Type B pancreatic cell (in vitro differentiated cells): Measurements from ENCODE around the gene TBC1D8. TPM values are rescaled to one million over a fixed set of nuclear protein-coding genes. Genes with fewer than 3 reads are reported as not detected.

Experiments
- DNase-seq: peaks from one replicate; pipeline ENCODE4 v3.0.0; 2021; ENCODE audit warnings: mixed read lengths; ENCODE audit not compliant: unreplicated experiment; ENCODE audit errors: extremely low spot score
- H3K27ac Mint-ChIP-seq: 2 replicates; pipeline ENCODE4 v1.8.0; 2021; ENCODE audit warnings: mild to moderate bottlenecking, mixed read lengths
- H3K27me3 Mint-ChIP-seq: 2 replicates; pipeline ENCODE4 v1.8.0; 2021; ENCODE audit warnings: mixed read lengths
- H3K36me3 Mint-ChIP-seq: 2 replicates; pipeline ENCODE4 v1.8.0; 2021; ENCODE audit warnings: mixed read lengths
- H3K4me1 Mint-ChIP-seq: one replicate; pipeline ENCODE4 v1.8.0; 2021; ENCODE audit warnings: mixed read lengths; ENCODE audit not compliant: unreplicated experiment
- H3K4me3 Mint-ChIP-seq: 2 replicates; pipeline ENCODE4 v1.8.0; 2021; ENCODE audit warnings: mild to moderate bottlenecking, mixed read lengths
- H3K9me3 Mint-ChIP-seq: 2 replicates; pipeline ENCODE4 v1.8.0; 2021; ENCODE audit warnings: mixed read lengths
- total RNA-seq: library from RNA; stranded (reverse); gene quantifications from 2 replicates; pipeline ENCODE4 v1.2.1, GENCODE V29; 2021; ENCODE audit warnings: low replicate concordance
- TF ChIP-seq, protein P1 (sequence below): fragments of 200-600 bp; sonication (generic); conservative IDR thresholded peaks from 2 replicates; pipeline ENCODE4 v1.5.0; 2021; ENCODE audit warnings: antibody characterized with exemption, mild to moderate bottlenecking

Gene TBC1D8
- total RNA-seq, 1 donor from 2014 or later = 20.1 TPM

- Mint-ChIP-seq H3K27ac (peak overlapping the region; percentile 88), H3K27me3 (peaks cover 3% of the 10 kb centered on the region), H3K9me3 (no peaks in the 10 kb centered on the region), H3K36me3 (no peaks in the 10 kb centered on the region), H3K4me1 (peaks cover 51% of the 10 kb centered on the region), H3K4me3 (peak overlapping the region; percentile 49)
- TF ChIP-seq, protein P1, sequence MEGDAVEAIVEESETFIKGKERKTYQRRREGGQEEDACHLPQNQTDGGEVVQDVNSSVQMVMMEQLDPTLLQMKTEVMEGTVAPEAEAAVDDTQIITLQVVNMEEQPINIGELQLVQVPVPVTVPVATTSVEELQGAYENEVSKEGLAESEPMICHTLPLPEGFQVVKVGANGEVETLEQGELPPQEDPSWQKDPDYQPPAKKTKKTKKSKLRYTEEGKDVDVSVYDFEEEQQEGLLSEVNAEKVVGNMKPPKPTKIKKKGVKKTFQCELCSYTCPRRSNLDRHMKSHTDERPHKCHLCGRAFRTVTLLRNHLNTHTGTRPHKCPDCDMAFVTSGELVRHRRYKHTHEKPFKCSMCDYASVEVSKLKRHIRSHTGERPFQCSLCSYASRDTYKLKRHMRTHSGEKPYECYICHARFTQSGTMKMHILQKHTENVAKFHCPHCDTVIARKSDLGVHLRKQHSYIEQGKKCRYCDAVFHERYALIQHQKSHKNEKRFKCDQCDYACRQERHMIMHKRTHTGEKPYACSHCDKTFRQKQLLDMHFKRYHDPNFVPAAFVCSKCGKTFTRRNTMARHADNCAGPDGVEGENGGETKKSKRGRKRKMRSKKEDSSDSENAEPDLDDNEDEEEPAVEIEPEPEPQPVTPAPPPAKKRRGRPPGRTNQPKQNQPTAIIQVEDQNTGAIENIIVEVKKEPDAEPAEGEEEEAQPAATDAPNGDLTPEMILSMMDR = no peak
- no peak for DNase-seq
These were observed 38.4 kb downstream of the TBC1D8 start for GRCh38 chr2:101112772-101113157.

GRCh38 chr2:101111917-101112771 is 39.0 kb downstream of the TBC1D8 start:
- peak overlapping the region; percentile 49 for H3K4me3 Mint-ChIP-seq
- peaks cover 57% of the 10 kb centered on the region for H3K4me1 Mint-ChIP-seq
- peak overlapping the region; percentile 88 for H3K27ac Mint-ChIP-seq
- peaks cover 3% of the 10 kb centered on the region for H3K27me3 Mint-ChIP-seq
- H3K9me3 Mint-ChIP-seq = peaks cover 4% of the 10 kb centered on the region
- TF ChIP-seq, protein P1 = no peak
- peaks cover 1% of the 10 kb centered on the region for H3K36me3 Mint-ChIP-seq
- no peak for DNase-seq

GRCh38 chr2:101111262-101111838 is 39.8 kb downstream of the TBC1D8 start:
- peaks cover 4% of the 10 kb centered on the region for H3K36me3 Mint-ChIP-seq
- peaks cover 63% of the 10 kb centered on the region for H3K4me1 Mint-ChIP-seq
- H3K4me3 Mint-ChIP-seq = no peak overlapping the region

DNA sequence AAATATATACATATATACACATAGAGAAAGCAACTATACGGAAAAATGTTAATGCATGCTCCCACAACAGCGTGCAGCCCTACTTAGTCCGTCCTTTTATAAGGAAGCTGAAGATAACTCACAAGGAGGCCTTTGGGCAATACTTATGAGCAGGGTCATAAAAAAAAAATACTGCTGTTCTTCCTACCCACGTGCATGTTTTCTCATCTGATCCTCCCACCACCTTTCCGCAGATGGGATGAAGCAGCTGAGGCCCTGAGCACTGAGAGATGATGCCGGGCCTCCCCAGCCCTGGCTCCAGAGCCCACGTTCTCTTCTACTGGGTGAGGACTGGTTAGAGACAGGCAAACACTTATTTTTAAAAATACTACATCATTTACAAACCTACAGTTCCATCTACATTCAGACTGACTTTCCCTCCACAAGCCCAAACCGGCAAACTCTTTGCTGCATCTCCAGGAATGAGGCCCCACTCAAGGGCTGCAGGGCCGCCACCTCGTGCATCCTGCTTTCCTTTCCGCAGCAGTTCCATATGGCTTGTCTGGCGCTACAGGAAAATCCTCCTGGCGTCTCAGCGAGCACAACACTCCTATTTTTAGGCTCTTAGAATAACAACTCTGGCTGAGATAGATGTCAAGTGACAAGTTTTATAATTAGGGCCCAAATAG is 41.6 kb downstream of the TBC1D8 start:
- H3K36me3 Mint-ChIP-seq = peaks cover 4% of the 10 kb centered on the region
- no peak for DNase-seq
- no peak overlapping the region for H3K4me3 Mint-ChIP-seq
- peaks cover 7% of the 10 kb centered on the region for H3K9me3 Mint-ChIP-seq
- H3K27ac Mint-ChIP-seq = no peak overlapping the region
- H3K4me1 Mint-ChIP-seq = peaks cover 54% of the 10 kb centered on the region
- H3K27me3 Mint-ChIP-seq = peaks cover 3% of the 10 kb centered on the region
- TF ChIP-seq, protein P1 = no peak

More at GRCh38 chr2:101111262-101111838, 39.8 kb downstream of the TBC1D8 start:
- Mint-ChIP-seq H3K27ac (no peak overlapping the region), H3K27me3 (peaks cover 3% of the 10 kb centered on the region), H3K9me3 (peaks cover 7% of the 10 kb centered on the region)
- DNase-seq = no peak
- TF ChIP-seq, protein P1 = no peak

DNA sequence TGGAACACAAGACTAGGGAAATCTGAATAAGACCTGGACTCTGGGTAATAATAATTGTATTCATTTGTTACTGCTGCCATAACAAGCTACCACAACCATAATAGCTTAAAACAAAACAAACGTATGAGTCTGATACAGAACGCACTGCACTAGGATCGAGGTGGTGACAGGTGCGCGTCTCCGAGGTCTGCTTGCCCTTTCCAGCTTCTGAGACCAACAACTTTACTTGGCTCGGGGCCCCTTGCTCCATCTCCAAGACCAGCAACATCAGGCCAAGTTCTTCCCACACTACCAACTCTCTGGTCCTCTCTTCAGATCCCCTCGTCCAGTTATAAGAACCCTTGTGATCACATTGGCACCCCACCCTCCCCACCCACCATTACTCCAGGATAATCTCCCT is 42.8 kb downstream of the TBC1D8 start:
- H3K27ac Mint-ChIP-seq = no peak overlapping the region
- H3K4me3 Mint-ChIP-seq = no peak overlapping the region
- peaks cover 3% of the 10 kb centered on the region for H3K27me3 Mint-ChIP-seq
- no peak for DNase-seq
- peaks cover 4% of the 10 kb centered on the region for H3K36me3 Mint-ChIP-seq
- TF ChIP-seq, protein P1 = no peak
- H3K4me1 Mint-ChIP-seq = peaks cover 41% of the 10 kb centered on the region
- H3K9me3 Mint-ChIP-seq = peaks cover 7% of the 10 kb centered on the region
